GM18951 (cell line): ENCODE measurements around the gene ERO1B.

Source experiments
- POLR2A ChIP-seq: IDR thresholded peaks from 4 replicates; pipeline ENCODE4 v1.6.1; 2011; ENCODE audit warnings: mild to moderate bottlenecking; ENCODE audit not compliant: insufficient read length, insufficient read depth; ENCODE audit errors: extremely low read depth
- in situ Hi-C: fragments of 300-500 bp; cut with MboI; formaldehyde crosslinking; loops from one replicate; pipeline ENCODE4 v1.12.0; 2022; ENCODE audit warnings: low sequenced_read_pairs, mixed read lengths, inconsistent platforms; ENCODE audit not compliant: unreplicated experiment

ERO1B gene

DNA sequence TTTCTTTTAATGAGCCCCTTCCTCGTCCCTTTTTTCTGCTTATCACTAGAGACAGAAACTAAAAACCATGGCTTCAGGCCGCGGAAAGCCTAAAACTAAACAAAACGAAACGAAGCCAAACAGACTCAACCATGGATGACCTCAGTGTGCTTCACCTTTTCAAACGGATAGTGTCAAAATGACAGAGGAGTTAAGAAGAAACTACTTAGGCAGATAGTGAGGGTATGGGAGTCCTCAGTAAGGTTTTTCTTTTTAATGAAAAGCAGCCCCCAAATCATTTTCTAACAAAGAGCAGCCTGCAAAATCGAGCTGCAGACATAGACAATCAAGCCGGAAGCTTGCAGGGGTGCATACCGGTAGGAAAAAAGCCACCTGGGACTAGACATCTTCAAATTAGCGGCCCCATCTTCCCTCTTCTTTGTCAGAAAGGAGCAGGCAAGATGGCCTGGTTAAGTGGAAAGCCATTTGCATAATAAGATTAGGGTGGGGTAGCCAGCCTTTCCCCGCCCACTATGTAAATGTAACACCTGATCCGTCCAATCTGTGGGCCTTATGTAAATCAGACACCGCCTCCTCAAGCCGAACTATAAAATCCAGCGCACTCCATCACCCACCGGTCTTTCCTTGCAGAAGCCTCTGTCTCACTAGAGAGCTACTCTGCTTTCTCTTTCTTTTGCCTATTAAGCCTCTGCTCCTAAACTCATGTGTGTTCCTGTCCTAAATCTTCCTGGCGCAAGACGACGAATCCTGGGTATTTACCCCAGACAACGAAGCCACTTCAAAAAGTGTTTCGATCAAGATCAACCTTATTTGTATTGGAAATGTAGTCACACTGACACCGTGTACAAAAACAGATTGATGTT, 6.2 kb upstream of the ERO1B start:
- in situ Hi-C loops: loop anchor here (10.0 kb wide), 1 partner anchor 153 kb away; no protein-coding TSS in a partner anchor
- no peak for TF ChIP-seq POLR2A

DNA sequence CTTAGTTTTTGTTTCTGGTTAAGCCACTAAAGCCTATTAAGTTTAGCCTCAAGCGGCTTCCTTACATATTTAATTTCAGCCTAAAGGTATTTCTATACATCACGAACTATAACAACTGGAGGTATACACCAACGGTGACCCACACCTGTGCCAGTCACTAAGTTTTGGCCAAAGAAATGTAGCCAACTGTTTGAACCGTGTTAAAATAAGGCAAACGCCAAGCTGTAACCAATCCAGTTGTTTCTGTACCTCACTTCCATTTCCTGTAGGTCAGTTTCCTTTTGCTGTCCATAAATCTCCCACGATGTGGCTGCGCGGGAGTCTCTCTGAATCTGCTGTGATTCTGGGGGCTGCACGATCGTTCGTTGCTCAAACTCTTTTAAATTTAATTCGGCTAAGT, 5.6 kb upstream of the ERO1B start:
- no peak for TF ChIP-seq POLR2A
- in situ Hi-C loops: loop anchor here (10.0 kb wide), 1 partner anchor 153 kb away; no protein-coding TSS in a partner anchor

DNA sequence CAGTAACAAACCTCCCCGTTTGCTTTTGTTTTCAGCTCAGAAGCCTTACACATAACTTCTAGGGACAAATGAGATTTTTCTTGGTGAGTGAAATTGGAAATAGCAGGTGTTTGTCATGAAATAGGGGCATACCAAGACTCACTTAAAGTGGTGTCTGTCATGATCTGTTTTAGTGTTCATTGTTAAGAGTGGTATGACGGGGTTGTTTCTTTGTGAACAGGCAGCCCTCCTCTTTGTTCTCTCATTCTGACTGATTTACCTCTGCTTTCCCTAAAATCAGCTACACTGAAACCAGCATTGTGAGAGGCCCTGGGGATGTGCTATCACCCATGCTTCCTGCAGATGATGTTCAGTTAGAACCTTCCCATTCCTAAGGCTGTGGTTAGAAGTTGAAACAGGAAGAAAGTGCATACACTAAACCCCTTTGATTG, 2.5 kb upstream of the ERO1B start:
- in situ Hi-C loops: loop anchor here (10.0 kb wide), 1 partner anchor 150 kb away; no protein-coding TSS in a partner anchor
- TF ChIP-seq POLR2A: no peak

DNA sequence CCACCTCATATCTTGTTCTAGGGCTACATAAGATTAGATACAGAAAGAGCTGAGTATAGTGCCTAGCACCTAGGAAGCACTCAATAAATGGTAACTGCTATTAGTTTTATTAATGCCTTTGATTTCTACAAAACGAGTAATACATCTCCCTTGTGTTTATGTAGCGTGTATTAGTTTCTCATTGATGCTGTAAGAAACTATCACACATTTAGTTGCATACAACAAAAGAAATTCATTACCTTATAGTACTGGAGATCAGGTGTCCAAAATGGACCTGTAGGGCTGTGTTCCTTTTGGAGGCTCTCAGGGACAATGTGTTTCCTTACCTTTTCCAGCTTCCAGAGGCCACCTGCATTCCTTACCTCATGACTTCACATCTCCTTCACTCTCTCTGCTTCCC, 961 bp upstream of the ERO1B start:
- in situ Hi-C loops: loop anchor here (10.0 kb wide), 1 partner anchor 148 kb away; no protein-coding TSS in a partner anchor
- TF ChIP-seq POLR2A: no peak

DNA sequence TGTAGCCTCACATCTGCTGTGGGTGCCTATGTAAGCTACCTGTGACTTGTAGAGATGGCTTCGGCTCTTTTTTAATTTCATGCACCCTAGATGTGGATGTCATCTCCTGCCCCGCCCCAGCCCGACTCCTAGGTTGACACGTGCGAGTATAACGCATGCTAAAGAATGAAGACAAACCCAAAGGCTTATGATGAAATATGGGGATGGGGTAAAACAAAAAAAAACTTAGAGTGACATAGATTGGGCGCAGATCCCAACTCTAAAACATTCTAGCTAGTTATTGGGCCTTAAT, 613 bp upstream of the ERO1B start:
- in situ Hi-C loops: loop anchor here (10.0 kb wide), 1 partner anchor 148 kb away; no protein-coding TSS in a partner anchor

DNA sequence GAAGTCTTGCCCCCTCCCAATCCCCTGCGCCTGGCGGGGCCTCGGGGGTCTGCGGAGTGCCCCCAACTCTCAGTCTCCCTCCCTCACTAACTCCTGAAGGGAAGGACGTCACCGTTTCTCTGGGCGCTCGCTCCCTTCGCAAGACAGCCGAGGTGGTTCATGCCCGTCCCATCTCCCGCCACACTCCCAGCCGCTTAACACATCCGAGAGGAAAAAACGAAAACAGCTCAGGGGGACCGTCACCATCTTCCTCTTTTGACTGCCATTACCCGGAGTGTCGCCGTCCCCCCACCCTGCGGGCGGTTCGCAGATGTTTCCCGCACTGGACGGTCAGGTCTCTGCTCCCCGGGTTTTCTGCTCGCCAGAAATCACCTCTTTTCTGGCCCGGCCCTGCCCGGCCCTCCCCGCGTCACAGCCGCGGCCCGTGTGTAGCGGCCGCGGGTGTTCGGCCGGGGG, 532 bp downstream of the ERO1B start:
- in situ Hi-C loops: loop anchor here (10.0 kb wide), 1 partner anchor 146 kb away; no protein-coding TSS in a partner anchor
- no peak for TF ChIP-seq POLR2A

More for the DNA sequence above, 613 bp upstream of the ERO1B start:
- no peak for TF ChIP-seq POLR2A

DNA sequence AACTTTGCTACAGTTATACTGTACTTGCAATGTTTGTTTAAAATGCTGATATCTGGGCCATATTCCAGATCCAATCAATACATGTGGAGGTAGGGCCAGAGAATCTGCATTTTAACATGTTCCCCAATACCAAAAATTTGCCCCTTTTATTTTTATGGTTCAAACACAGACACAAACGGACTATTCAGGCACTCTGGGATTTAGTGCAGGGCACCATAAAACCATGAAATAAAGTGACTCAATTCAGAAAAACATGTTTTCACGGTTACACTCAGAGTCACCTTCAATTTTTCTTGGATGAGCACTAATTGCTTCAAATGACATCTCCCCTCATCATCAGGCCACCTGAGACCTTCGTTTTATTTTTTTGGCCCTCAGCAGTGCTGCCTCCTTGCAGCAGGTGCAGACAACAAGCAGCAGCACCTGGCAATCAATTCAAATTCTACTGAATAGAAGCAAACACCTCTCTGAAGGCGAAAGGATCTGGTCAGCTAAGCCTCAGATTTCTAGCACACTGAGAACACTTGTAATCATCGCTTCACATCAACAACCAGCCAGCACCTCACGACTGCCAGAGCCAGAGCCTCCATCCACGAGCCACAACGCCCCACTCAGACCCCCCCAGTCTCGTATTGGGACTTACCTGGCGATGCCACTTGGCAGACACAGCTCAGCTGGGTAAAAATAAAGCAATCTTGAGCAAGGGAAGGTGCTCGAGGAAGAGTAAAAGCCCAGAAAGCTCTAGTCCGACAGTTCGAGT, 1.1 kb downstream of the ERO1B start:
- in situ Hi-C loops: loop anchor here (10.0 kb wide), 1 partner anchor 146 kb away; no protein-coding TSS in a partner anchor
- no peak for TF ChIP-seq POLR2A

DNA sequence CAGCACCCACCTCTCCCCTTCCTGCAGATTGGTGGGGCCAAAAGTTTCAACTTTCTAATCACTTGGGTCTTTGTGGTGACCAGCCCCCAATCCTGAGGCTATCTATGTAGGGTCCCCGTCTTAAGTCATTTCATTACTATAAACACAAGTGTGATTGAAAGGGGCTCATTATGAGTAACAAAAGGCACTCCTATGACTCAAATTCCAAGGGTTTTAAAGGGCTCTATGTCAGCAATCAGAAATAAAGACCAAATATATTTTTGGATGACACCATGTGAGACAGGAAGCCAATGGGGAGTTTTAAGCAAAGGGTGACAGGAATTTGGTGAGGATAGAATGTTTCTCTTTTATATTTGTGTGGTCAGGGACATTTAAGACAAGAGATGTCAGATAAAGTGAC, 6.2 kb downstream of the ERO1B start:
- no peak for TF ChIP-seq POLR2A
- in situ Hi-C loops: no loop called here

DNA sequence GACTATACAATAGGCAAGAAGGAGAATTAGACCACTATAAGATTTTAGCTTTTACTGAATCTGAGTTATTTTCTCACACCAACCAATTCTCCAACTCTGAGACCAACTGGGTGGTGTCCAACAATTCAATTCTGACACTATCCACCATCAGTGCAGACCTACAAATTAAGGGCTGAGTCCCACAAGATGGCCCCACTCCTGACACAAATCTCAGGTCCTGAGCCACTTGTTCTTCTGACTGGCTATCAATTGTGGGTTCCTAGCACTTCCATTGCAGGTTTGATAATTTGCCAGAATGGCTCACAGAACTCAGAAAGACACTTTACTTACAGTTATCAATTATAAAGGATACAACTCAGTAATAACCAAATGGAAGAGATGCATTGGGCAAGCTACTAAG, 6.7 kb downstream of the ERO1B start:
- in situ Hi-C loops: no loop called here
- TF ChIP-seq POLR2A: no peak

DNA sequence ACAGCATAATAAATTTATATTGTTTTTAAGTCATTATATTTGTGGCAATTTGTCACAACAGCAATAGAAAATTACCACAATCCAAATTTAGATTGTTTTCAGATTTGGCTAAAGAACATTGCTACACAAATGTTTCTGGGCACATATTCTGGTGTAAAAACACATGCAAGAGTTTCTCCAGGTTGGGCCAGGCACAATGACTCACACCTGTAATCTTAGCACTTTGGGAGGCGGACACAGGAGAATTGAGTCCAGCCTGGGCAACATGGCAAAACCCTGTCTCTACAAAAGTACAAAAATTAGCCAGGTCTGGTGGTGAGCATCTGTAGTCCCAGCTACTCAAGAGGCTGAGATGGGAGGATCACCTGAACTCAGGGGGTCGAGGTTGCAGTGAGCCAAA, 8.4 kb downstream of the ERO1B start:
- TF ChIP-seq POLR2A: no peak
- in situ Hi-C loops: no loop called here

DNA sequence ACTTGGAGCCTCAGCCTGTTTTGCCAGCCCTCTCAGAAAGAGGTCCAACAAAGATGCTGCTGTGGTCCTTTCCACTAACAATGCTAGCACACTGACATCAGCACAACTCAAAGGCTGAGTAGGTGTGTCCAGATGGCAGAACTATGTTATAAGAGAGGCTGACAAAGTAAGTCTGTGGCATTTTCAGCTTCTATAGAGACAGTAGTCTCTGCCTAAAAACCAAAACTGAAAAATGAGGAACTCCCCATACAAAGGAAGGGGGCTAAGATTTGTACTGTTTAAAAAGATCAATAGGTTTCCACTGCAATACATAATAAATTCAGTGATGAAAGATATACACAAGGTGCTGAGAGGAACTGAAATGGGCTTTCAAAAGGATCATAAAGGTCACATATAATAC, 12.3 kb downstream of the ERO1B start:
- no peak for TF ChIP-seq POLR2A
- in situ Hi-C loops: no loop called here

DNA sequence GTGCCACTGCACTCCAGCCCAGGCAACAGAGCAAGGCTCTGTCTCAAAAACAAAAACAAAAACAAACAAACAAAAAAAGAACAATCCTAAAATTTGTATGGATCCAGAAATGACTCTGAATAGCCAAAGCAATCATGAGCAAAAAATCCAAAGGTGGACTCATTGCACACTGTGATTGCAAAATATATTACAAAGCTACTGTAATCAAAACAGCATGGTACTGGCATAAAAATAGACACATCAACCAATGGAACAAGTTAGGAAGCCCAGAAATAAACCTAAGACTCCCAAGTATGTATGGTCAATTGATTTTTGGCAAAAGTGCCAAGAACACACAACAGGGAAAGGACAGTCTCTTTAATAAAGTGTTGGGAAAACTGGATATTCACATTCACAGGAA, 19.9 kb downstream of the ERO1B start:
- in situ Hi-C loops: no loop called here
- no peak for TF ChIP-seq POLR2A

DNA sequence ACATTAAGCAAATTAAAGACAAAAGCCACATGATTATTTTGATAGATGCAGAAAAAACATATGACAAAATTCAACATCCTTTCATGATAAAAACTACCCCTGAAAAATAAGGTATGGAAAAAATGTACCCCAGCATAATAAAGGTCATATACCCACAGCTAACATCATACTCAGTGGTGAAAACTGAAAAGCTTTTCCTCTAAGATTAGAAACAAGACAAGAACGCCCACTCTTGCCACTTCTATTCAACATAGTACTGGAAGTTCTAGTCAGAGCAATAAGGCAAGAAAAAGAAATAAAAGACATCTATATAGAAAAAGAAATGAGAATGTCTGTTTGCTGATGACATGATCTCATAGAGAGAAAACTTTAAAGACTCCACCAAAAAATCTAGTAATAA, 20.7 kb downstream of the ERO1B start:
- in situ Hi-C loops: no loop called here
- no peak for TF ChIP-seq POLR2A

DNA sequence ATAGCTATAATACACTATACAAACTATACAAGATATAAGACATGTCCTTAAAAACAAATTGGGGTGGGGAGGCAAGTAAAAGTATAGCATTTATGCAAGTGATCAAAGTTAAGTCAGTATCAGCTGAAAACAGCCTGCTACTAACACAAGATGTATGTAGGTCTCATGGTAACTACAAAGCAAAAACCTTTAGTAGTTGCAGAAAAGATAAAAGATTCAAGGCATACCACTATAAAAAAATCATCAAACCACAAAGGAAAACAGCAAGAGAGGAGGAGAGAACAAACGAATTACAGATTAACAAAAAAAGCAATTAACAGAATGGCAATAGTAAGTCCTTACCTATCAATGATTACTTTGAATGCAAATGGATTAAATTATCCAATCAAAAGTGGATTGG, 22.7 kb downstream of the ERO1B start:
- in situ Hi-C loops: no loop called here
- TF ChIP-seq POLR2A: no peak

DNA sequence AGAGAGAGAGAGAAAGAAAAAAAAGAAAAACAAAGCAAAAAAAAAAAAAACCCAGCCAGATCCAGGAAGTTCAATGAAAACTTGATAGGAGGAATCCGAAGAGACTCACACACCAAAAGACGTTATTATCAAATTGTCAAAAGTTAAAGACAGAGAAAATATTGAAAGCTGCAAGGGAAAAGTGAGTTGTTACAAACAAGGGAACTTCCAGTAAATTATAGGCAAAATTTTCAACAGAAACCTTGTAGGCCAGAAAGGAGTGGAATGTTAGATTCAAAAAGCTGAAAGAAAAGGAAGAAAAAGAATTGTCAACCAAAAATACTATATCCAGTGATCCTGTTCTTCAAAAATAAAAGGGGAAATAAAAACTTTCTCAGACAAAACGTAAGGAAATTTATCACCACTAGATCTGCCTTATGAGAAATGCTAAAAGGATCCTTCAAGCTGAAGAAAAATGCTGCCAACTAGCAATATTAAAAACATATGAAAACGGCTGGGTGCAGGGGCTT, 23.6 kb downstream of the ERO1B start:
- in situ Hi-C loops: no loop called here
- no peak for TF ChIP-seq POLR2A
